Measurements from ENCODE around the gene ZP2.
"Not testable (repeated sequence)": the region's sequence is repeated elsewhere in the genome, so short reads cannot be mapped to it uniquely, and the experiment has no call there.

Gene ZP2

GRCh38 chr16:21156767-21157467 lies 54.5 kb downstream of the ZP2 start:
- Histone ChIP-seq H3K4me1 (ENCODE audit: insufficient read depth, low read length) (peaks cover 29% of the 10 kb centered on the region), H3K4me3 (ENCODE audit: low read depth in 1 of 2, low read length in 2 of 2) (no peak overlapping the region), H3K79me2 (ENCODE audit: insufficient read depth, low read length) (peaks cover 6% of the 10 kb centered on the region; the same call in 1 of the 2 replicates), H3K27me3 (ENCODE audit: insufficient read depth, low read length, poor library complexity) (no peaks in the 10 kb centered on the region), H2AFZ (ENCODE audit: low read depth, low read length) (0 out of 2 replicates have a peak overlapping the region, but pooled peaks have one; percentile 12), H3K9ac (ENCODE audit: low read depth, low read length) (no peak overlapping the region), H3K27ac (ENCODE audit: low read length) (no peak overlapping the region), H3K9me3 (ENCODE audit: insufficient read depth, low read length, severe bottlenecking) (no peaks in the 10 kb centered on the region), H4K20me1 (ENCODE audit: insufficient read depth, low read length) (no peaks in the 10 kb centered on the region), H3K4me2 (ENCODE audit: insufficient read depth, low read length) (no peak overlapping the region), H3K36me3 (ENCODE audit: insufficient read depth, low read length) (peaks cover 6% of the 10 kb centered on the region; the same call in 1 of the 2 replicates)
- no peak for TF ChIP-seq EZH2 (IDR thresholded peaks at IDR 0.05; ENCODE audit: borderline replicate concordance, low read depth, low read length, severe bottlenecking)
- TF ChIP-seq, protein P1, sequence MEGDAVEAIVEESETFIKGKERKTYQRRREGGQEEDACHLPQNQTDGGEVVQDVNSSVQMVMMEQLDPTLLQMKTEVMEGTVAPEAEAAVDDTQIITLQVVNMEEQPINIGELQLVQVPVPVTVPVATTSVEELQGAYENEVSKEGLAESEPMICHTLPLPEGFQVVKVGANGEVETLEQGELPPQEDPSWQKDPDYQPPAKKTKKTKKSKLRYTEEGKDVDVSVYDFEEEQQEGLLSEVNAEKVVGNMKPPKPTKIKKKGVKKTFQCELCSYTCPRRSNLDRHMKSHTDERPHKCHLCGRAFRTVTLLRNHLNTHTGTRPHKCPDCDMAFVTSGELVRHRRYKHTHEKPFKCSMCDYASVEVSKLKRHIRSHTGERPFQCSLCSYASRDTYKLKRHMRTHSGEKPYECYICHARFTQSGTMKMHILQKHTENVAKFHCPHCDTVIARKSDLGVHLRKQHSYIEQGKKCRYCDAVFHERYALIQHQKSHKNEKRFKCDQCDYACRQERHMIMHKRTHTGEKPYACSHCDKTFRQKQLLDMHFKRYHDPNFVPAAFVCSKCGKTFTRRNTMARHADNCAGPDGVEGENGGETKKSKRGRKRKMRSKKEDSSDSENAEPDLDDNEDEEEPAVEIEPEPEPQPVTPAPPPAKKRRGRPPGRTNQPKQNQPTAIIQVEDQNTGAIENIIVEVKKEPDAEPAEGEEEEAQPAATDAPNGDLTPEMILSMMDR (IDR thresholded peaks at IDR 0.05; ENCODE audit: borderline replicate concordance, extremely low read depth, low read length, poor library complexity, severe bottlenecking): peak; percentile 81
- ATAC-seq (ENCODE audit: insufficient read depth, low read depth): no peak
- DNase-seq: peak; percentile 36

DNA sequence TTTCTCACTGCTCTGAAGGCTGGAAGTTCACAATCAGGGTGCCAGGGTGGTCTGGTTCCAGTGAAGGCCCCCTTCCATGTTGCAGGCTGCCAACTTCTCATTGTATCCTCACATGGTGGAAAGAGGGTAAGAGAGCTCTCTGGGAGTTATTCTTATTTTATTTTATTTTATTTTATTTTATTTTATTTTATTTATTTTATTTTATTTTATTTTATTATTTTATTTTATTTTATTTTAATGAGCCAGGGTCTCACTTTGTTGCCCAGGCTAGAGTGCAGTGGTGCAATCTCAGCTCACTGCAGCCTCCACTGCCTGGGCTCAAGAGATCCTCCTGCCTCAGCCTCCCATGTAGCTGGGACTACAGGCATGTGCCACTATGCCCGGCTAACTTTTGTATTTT lies 55.4 kb downstream of the ZP2 start:
- not testable (repeated sequence) for H2AFZ ChIP-seq (ENCODE audit: low read depth, low read length); H3K4me3 ChIP-seq (ENCODE audit: low read depth in 1 of 2, low read length in 2 of 2); H3K4me2 ChIP-seq (ENCODE audit: insufficient read depth, low read length); ATAC-seq (ENCODE audit: insufficient read depth, low read depth); DNase-seq; H3K9ac ChIP-seq (ENCODE audit: low read depth, low read length); H3K9me3 ChIP-seq (ENCODE audit: insufficient read depth, low read length, severe bottlenecking); H4K20me1 ChIP-seq (ENCODE audit: insufficient read depth, low read length); H3K79me2 ChIP-seq (ENCODE audit: insufficient read depth, low read length); H3K27me3 ChIP-seq (ENCODE audit: insufficient read depth, low read length, poor library complexity); H3K36me3 ChIP-seq (ENCODE audit: insufficient read depth, low read length); H3K27ac ChIP-seq (ENCODE audit: low read length)
- peaks cover 29% of the 10 kb centered on the region for H3K4me1 ChIP-seq (ENCODE audit: insufficient read depth, low read length)

- not testable (repeated sequence) for H3K4me2 ChIP-seq (ENCODE audit: insufficient read depth, low read length); H3K27ac ChIP-seq (ENCODE audit: low read length); H2AFZ ChIP-seq (ENCODE audit: low read depth, low read length); H3K9ac ChIP-seq (ENCODE audit: low read depth, low read length); H3K36me3 ChIP-seq (ENCODE audit: insufficient read depth, low read length); H4K20me1 ChIP-seq (ENCODE audit: insufficient read depth, low read length); H3K4me3 ChIP-seq (ENCODE audit: low read depth in 1 of 2, low read length in 2 of 2); H3K4me1 ChIP-seq (ENCODE audit: insufficient read depth, low read length); H3K9me3 ChIP-seq (ENCODE audit: insufficient read depth, low read length, severe bottlenecking); ATAC-seq (ENCODE audit: insufficient read depth, low read depth); H3K79me2 ChIP-seq (ENCODE audit: insufficient read depth, low read length); DNase-seq; H3K27me3 ChIP-seq (ENCODE audit: insufficient read depth, low read length, poor library complexity)
Observed at GRCh38 chr16:21153124-21153729, 58.1 kb downstream of the ZP2 start.

- not testable (repeated sequence) for H3K9ac ChIP-seq (ENCODE audit: low read depth, low read length); ATAC-seq (ENCODE audit: insufficient read depth, low read depth); H3K79me2 ChIP-seq (ENCODE audit: insufficient read depth, low read length); H3K27ac ChIP-seq (ENCODE audit: low read length); H3K9me3 ChIP-seq (ENCODE audit: insufficient read depth, low read length, severe bottlenecking); H4K20me1 ChIP-seq (ENCODE audit: insufficient read depth, low read length); H3K27me3 ChIP-seq (ENCODE audit: insufficient read depth, low read length, poor library complexity); H3K36me3 ChIP-seq (ENCODE audit: insufficient read depth, low read length); H3K4me2 ChIP-seq (ENCODE audit: insufficient read depth, low read length); H3K4me1 ChIP-seq (ENCODE audit: insufficient read depth, low read length); DNase-seq; H3K4me3 ChIP-seq (ENCODE audit: low read depth in 1 of 2, low read length in 2 of 2); H2AFZ ChIP-seq (ENCODE audit: low read depth, low read length)
Observed at GRCh38 chr16:21152160-21153030, 59.0 kb downstream of the ZP2 start.

Measured in DND-41 (cell line).